ENCODE results near the gene SCRT2.

Gene SCRT2

GRCh38 chr20:709991-710779 lies 34.6 kb upstream of the SCRT2 start:
- TF ChIP-seq CTBP1 (IDR thresholded peaks at IDR 0.05; ENCODE audit: borderline replicate concordance) (no peak), ARNT (IDR thresholded peaks at IDR 0.05) (no peak), LEF1 (IDR thresholded peaks at IDR 0.05; ENCODE audit: borderline replicate concordance) (no peak), FOXM1 (IDR thresholded peaks at IDR 0.05; ENCODE audit: borderline replicate concordance) (no peak), BHLHE40 (IDR thresholded peaks at IDR 0.05; ENCODE audit: borderline replicate concordance) (no peak), PKNOX1 (IDR thresholded peaks at IDR 0.05) (no peak)
- DNase-seq (ENCODE audit: extremely low spot score), result no peak
- POLR2A ChIA-PET, result no interaction called here
- CTCF ChIA-PET, result no interaction called here

- no peak for DNase-seq (ENCODE audit: extremely low spot score)
- ChIA-PET CTCF (no interaction called here), POLR2A (no interaction called here)
- TF ChIP-seq ARNT (IDR thresholded peaks at IDR 0.05) (no peak), FOXK2 (IDR thresholded peaks at IDR 0.05) (no peak), SUZ12 (IDR thresholded peaks at IDR 0.05) (no peak), FOXA1 (IDR thresholded peaks at IDR 0.05) (no peak), HDGF (IDR thresholded peaks at IDR 0.05; ENCODE audit: borderline replicate concordance) (no peak), TARDBP (IDR thresholded peaks at IDR 0.05) (no peak), LEF1 (IDR thresholded peaks at IDR 0.05; ENCODE audit: borderline replicate concordance) (no peak), ELF4 (IDR thresholded peaks at IDR 0.05) (no peak), SP1 (IDR thresholded peaks at IDR 0.05) (no peak), PKNOX1 (IDR thresholded peaks at IDR 0.05) (no peak), FOXM1 (IDR thresholded peaks at IDR 0.05; ENCODE audit: borderline replicate concordance) (no peak), BHLHE40 (IDR thresholded peaks at IDR 0.05; ENCODE audit: borderline replicate concordance) (no peak), ZNF384 (IDR thresholded peaks at IDR 0.05) (no peak), L3MBTL2 (conservative IDR thresholded peaks at IDR 0.05) (no peak), NFRKB (IDR thresholded peaks at IDR 0.05) (no peak)
These were observed 33.8 kb upstream of the SCRT2 start for GRCh38 chr20:709423-709822.

- DNase-seq (ENCODE audit: extremely low spot score), result no peak
- TF ChIP-seq FOXM1 (IDR thresholded peaks at IDR 0.05; ENCODE audit: borderline replicate concordance), result no peak
- no peak for TF ChIP-seq SP1 (IDR thresholded peaks at IDR 0.05)
- POLR2A ChIA-PET, result no interaction called here
- CTCF ChIA-PET, result no interaction called here
These were observed 33.4 kb upstream of the SCRT2 start for GRCh38 chr20:708956-709355.

GRCh38 chr20:707451-708110 lies 32.0 kb upstream of the SCRT2 start:
- ChIA-PET CTCF (interaction anchor here (0.6 to 0.9 kb wide), 2 partner anchors 62 to 164 kb away, joined by 3 read pairs; no protein-coding TSS in a partner anchor), POLR2A (no interaction called here)
- TF ChIP-seq CTBP1 (IDR thresholded peaks at IDR 0.05; ENCODE audit: borderline replicate concordance) (no peak), ARNT (IDR thresholded peaks at IDR 0.05) (no peak), PKNOX1 (IDR thresholded peaks at IDR 0.05) (no peak), ELF4 (IDR thresholded peaks at IDR 0.05) (no peak), FOXK2 (IDR thresholded peaks at IDR 0.05) (no peak), TARDBP (IDR thresholded peaks at IDR 0.05) (no peak), FOXM1 (IDR thresholded peaks at IDR 0.05; ENCODE audit: borderline replicate concordance) (no peak), NFRKB (IDR thresholded peaks at IDR 0.05) (no peak), L3MBTL2 (conservative IDR thresholded peaks at IDR 0.05) (no peak), FOXA1 (IDR thresholded peaks at IDR 0.05) (no peak), BHLHE40 (IDR thresholded peaks at IDR 0.05; ENCODE audit: borderline replicate concordance) (no peak), SUZ12 (IDR thresholded peaks at IDR 0.05) (no peak), SP1 (IDR thresholded peaks at IDR 0.05) (no peak)
- DNase-seq (ENCODE audit: extremely low spot score), result no peak

- ChIA-PET POLR2A (no interaction called here), CTCF (no interaction called here)
- no peak for DNase-seq (ENCODE audit: extremely low spot score)
- TF ChIP-seq TARDBP (IDR thresholded peaks at IDR 0.05) (no peak), ARNT (IDR thresholded peaks at IDR 0.05) (no peak), CTBP1 (IDR thresholded peaks at IDR 0.05; ENCODE audit: borderline replicate concordance) (no peak), FOXA1 (IDR thresholded peaks at IDR 0.05) (no peak), LEF1 (IDR thresholded peaks at IDR 0.05; ENCODE audit: borderline replicate concordance) (no peak), SP1 (IDR thresholded peaks at IDR 0.05) (no peak), BHLHE40 (IDR thresholded peaks at IDR 0.05; ENCODE audit: borderline replicate concordance) (no peak)
These were observed 30.8 kb upstream of the SCRT2 start for GRCh38 chr20:706366-706885.

- ChIA-PET CTCF (interaction anchor here (1.2 kb wide), 1 partner anchor 34 kb away, joined by 3 read pairs; no protein-coding TSS in a partner anchor), POLR2A (no interaction called here)
- TF ChIP-seq LEF1 (IDR thresholded peaks at IDR 0.05; ENCODE audit: borderline replicate concordance) (no peak), FOXK2 (IDR thresholded peaks at IDR 0.05) (no peak), HDGF (IDR thresholded peaks at IDR 0.05; ENCODE audit: borderline replicate concordance) (no peak), ELF4 (IDR thresholded peaks at IDR 0.05) (no peak), TARDBP (IDR thresholded peaks at IDR 0.05) (no peak), BHLHE40 (IDR thresholded peaks at IDR 0.05; ENCODE audit: borderline replicate concordance) (no peak), SP1 (IDR thresholded peaks at IDR 0.05) (no peak), NFRKB (IDR thresholded peaks at IDR 0.05) (no peak), CTBP1 (IDR thresholded peaks at IDR 0.05; ENCODE audit: borderline replicate concordance) (no peak), PKNOX1 (IDR thresholded peaks at IDR 0.05) (no peak), FOXA1 (IDR thresholded peaks at IDR 0.05) (no peak), ARNT (IDR thresholded peaks at IDR 0.05) (no peak), SUZ12 (IDR thresholded peaks at IDR 0.05) (no peak), FOXM1 (IDR thresholded peaks at IDR 0.05; ENCODE audit: borderline replicate concordance) (no peak), L3MBTL2 (conservative IDR thresholded peaks at IDR 0.05) (no peak), ZNF384 (IDR thresholded peaks at IDR 0.05) (no peak)
- DNase-seq (ENCODE audit: extremely low spot score), result no peak
These were observed 29.1 kb upstream of the SCRT2 start for GRCh38 chr20:704726-705125.
